ENCODE results near the gene GPR3. TPM values are rescaled to one million over a fixed set of nuclear protein-coding genes. Genes with fewer than 3 reads are reported as not detected.

GPR3 gene
- total RNA-seq, 1 experiment from 2014 or later = 0.65 TPM

- no peak overlapping the region for H3K27ac Mint-ChIP-seq (ENCODE audit: low read depth, unreplicated experiment)
- H3K4me3 Mint-ChIP-seq (ENCODE audit: unreplicated experiment) = no peak overlapping the region
- H3K27me3 Mint-ChIP-seq (ENCODE audit: insufficient read depth, unreplicated experiment) = no peaks in the 10 kb centered on the region
- POLR2A ChIA-PET = interaction anchor here (1.8 kb wide), 1 partner anchor 9 kb away, joined by 5 read pairs; no protein-coding TSS in a partner anchor
- H3K4me1 Mint-ChIP-seq (ENCODE audit: insufficient read depth, unreplicated experiment) = peaks cover 31% of the 10 kb centered on the region
- CTCF ChIA-PET = interaction anchor here (1.6 kb wide), 1 partner anchor 12 kb away, joined by 3 read pairs; no protein-coding TSS in a partner anchor
- BruUV-seq (replicated peaks) = no TSS peak
- DNase-seq (ENCODE audit: unreplicated experiment) = no peak
- H3K9me3 Mint-ChIP-seq (ENCODE audit: unreplicated experiment) = no peaks in the 10 kb centered on the region
- no peak for TF ChIP-seq CTCF (IDR thresholded peaks at IDR 0.05; ENCODE audit: unreplicated experiment)
- intact Hi-C loops (cut with micrococcal nuclease) = no loop called here
- H3K36me3 Mint-ChIP-seq (ENCODE audit: insufficient read depth, unreplicated experiment) = peaks cover 22% of the 10 kb centered on the region
These were observed 41.3 kb downstream of the GPR3 start for GRCh38 chr1:27433706-27434105.

GRCh38 chr1:27435566-27436203, 43.3 kb downstream of the GPR3 start:
- Mint-ChIP-seq H3K36me3 (ENCODE audit: insufficient read depth, unreplicated experiment) (peaks cover 20% of the 10 kb centered on the region), H3K27me3 (ENCODE audit: insufficient read depth, unreplicated experiment) (no peaks in the 10 kb centered on the region), H3K4me3 (ENCODE audit: unreplicated experiment) (no peak overlapping the region), H3K9me3 (ENCODE audit: unreplicated experiment) (no peaks in the 10 kb centered on the region), H3K27ac (ENCODE audit: low read depth, unreplicated experiment) (no peak overlapping the region), H3K4me1 (ENCODE audit: insufficient read depth, unreplicated experiment) (peaks cover 32% of the 10 kb centered on the region)
- ChIA-PET POLR2A (interaction anchor here (0.6 to 2.6 kb wide), 9 partner anchors 9 to 220 kb away, joined by 3 to 7 read pairs (median 3); no protein-coding TSS in a partner anchor), CTCF (interaction anchor here (0.6 to 1.2 kb wide), 5 partner anchors 18 to 171 kb away, joined by 3 to 6 read pairs (median 3); no protein-coding TSS in a partner anchor)
- intact Hi-C loops (cut with micrococcal nuclease) = loop anchor here (5.0 kb wide), 1 partner anchor 52 kb away; no protein-coding TSS in a partner anchor
- no TSS peak for BruUV-seq (replicated peaks)
- DNase-seq (ENCODE audit: unreplicated experiment) = no peak
- TF ChIP-seq CTCF (IDR thresholded peaks at IDR 0.05; ENCODE audit: unreplicated experiment) = no peak

GRCh38 chr1:27436204-27437159, 44.1 kb downstream of the GPR3 start:
- POLR2A ChIA-PET = interaction anchor here (0.6 to 2.6 kb wide), 11 partner anchors 10 to 220 kb away, joined by 3 to 7 read pairs (median 4); no protein-coding TSS in a partner anchor
- DNase-seq (ENCODE audit: unreplicated experiment) = peak; percentile 66
- peak overlapping the region; percentile 6 for H3K4me3 Mint-ChIP-seq (ENCODE audit: unreplicated experiment)
- no peaks in the 10 kb centered on the region for H3K27me3 Mint-ChIP-seq (ENCODE audit: insufficient read depth, unreplicated experiment)
- H3K36me3 Mint-ChIP-seq (ENCODE audit: insufficient read depth, unreplicated experiment) = peaks cover 28% of the 10 kb centered on the region
- H3K27ac Mint-ChIP-seq (ENCODE audit: low read depth, unreplicated experiment) = no peak overlapping the region
- TF ChIP-seq CTCF (IDR thresholded peaks at IDR 0.05; ENCODE audit: unreplicated experiment) = no peak
- CTCF ChIA-PET = interaction anchor here (0.6 to 1.2 kb wide), 6 partner anchors 15 to 120 kb away, joined by 3 to 6 read pairs (median 3); no protein-coding TSS in a partner anchor
- H3K9me3 Mint-ChIP-seq (ENCODE audit: unreplicated experiment) = no peaks in the 10 kb centered on the region
- intact Hi-C loops (cut with micrococcal nuclease) = loop anchor here (5.0 kb wide), 1 partner anchor 51 kb away; no protein-coding TSS in a partner anchor
- H3K4me1 Mint-ChIP-seq (ENCODE audit: insufficient read depth, unreplicated experiment) = peaks cover 32% of the 10 kb centered on the region
- no TSS peak for BruUV-seq (replicated peaks)
